ENCODE results near the gene GJA9.

DNA sequence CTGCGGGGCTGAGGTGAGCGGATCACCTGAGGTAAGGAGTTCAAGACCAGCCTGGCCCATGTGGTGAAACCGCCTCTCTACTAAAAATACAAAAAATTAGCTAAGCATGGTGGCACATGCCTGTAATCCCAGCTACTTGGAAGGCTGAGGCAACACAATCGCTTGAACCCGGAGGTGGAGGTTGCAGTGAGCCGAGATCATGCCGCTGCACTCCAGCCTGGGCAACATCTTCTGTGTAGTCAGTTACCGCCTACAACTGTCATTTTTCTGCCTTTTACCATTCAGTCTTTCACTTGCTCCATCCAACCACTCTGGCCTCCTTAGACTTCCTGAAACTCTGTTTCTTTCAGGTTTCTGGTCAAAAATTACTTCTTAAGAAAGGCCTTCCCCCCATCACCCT, 10.4 kb downstream of the GJA9 start:
- TF ChIP-seq, protein P1, sequence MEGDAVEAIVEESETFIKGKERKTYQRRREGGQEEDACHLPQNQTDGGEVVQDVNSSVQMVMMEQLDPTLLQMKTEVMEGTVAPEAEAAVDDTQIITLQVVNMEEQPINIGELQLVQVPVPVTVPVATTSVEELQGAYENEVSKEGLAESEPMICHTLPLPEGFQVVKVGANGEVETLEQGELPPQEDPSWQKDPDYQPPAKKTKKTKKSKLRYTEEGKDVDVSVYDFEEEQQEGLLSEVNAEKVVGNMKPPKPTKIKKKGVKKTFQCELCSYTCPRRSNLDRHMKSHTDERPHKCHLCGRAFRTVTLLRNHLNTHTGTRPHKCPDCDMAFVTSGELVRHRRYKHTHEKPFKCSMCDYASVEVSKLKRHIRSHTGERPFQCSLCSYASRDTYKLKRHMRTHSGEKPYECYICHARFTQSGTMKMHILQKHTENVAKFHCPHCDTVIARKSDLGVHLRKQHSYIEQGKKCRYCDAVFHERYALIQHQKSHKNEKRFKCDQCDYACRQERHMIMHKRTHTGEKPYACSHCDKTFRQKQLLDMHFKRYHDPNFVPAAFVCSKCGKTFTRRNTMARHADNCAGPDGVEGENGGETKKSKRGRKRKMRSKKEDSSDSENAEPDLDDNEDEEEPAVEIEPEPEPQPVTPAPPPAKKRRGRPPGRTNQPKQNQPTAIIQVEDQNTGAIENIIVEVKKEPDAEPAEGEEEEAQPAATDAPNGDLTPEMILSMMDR (conservative IDR thresholded peaks at IDR 0.05; ENCODE audit: low read depth, low read length): no peak
- TF ChIP-seq EZH2 (IDR thresholded peaks at IDR 0.05; ENCODE audit: borderline replicate concordance, low read depth, low read length, poor library complexity, severe bottlenecking): no peak
